Suppressor macrophage treated with lipopolysaccharide for 1 hour (primary cell): Measurements from ENCODE around the gene BPI.
"Not testable (repeated sequence)": the region's sequence is repeated elsewhere in the genome, so short reads cannot be mapped to it uniquely, and the experiment has no call there.

Source experiments
- DNase-seq, 3 donors: peaks; one replicate each; pipeline ENCODE4 v3.0.0-alpha.2; 2020 to 2022

The BPI gene

GRCh38 chr20:38278131-38278530 lies 25.8 kb upstream of the BPI start:
- DNase-seq, result no peak

- DNase-seq, result no peak
Measured at GRCh38 chr20:38278763-38279162, 25.2 kb upstream of the BPI start.

- DNase-seq, result not testable (repeated sequence)
Measured at GRCh38 chr20:38281176-38281915, 22.6 kb upstream of the BPI start.

- DNase-seq, result no peak
Measured at GRCh38 chr20:38283236-38283635, 20.7 kb upstream of the BPI start.

GRCh38 chr20:38284066-38284650 lies 19.8 kb upstream of the BPI start:
- DNase-seq, result not testable (repeated sequence)

GRCh38 chr20:38284893-38285444 lies 19.0 kb upstream of the BPI start:
- DNase-seq, result no peak

GRCh38 chr20:38286586-38287531 lies 17.1 kb upstream of the BPI start:
- DNase-seq, result peak; percentile 43 to 61 (median 47)

- DNase-seq, result peak in 1 of 3 donors; percentile 42
Measured at GRCh38 chr20:38290829-38291814, 12.8 kb upstream of the BPI start.

- peak in 2 of 3 donors; percentile 30 to 33 for DNase-seq
Measured at GRCh38 chr20:38291966-38292365, 12.0 kb upstream of the BPI start.

- no peak for DNase-seq
Measured at GRCh38 chr20:38293491-38294065, 10.4 kb upstream of the BPI start.

- DNase-seq, result no peak
Measured at GRCh38 chr20:38294076-38294591, 9.8 kb upstream of the BPI start.

GRCh38 chr20:38295811-38296210 lies 8.1 kb upstream of the BPI start:
- no peak for DNase-seq

GRCh38 chr20:38296433-38296832 lies 7.5 kb upstream of the BPI start:
- no peak for DNase-seq

GRCh38 chr20:38297916-38298674 lies 5.9 kb upstream of the BPI start:
- DNase-seq, result no peak

GRCh38 chr20:38298768-38299288 lies 5.1 kb upstream of the BPI start:
- peak; percentile 81 to 86 (median 83) for DNase-seq

- DNase-seq, result no peak
Measured at GRCh38 chr20:38299963-38300362, 4.0 kb upstream of the BPI start.

- no peak for DNase-seq
Measured at GRCh38 chr20:38300438-38300837, 3.5 kb upstream of the BPI start.

GRCh38 chr20:38301309-38301708 lies 2.6 kb upstream of the BPI start:
- DNase-seq, result peak; percentile 50 to 72 (median 57)

GRCh38 chr20:38302786-38303185 lies 1.2 kb upstream of the BPI start:
- no peak for DNase-seq

- DNase-seq, result peak; percentile 72 to 82 (median 81)
Measured at GRCh38 chr20:38304845-38305447, 990 bp downstream of the BPI start.
